Measurements from ENCODE around the gene USP9X. TPM values are rescaled to one million over a fixed set of nuclear protein-coding genes. Genes with fewer than 3 reads are reported as not detected.
A peak's percentile ranks its signal among the peaks of the same experiment; 100 is the strongest.

USP9X gene
- total RNA-seq, 1 donor from 2014 or later = 75.3 TPM

DNA sequence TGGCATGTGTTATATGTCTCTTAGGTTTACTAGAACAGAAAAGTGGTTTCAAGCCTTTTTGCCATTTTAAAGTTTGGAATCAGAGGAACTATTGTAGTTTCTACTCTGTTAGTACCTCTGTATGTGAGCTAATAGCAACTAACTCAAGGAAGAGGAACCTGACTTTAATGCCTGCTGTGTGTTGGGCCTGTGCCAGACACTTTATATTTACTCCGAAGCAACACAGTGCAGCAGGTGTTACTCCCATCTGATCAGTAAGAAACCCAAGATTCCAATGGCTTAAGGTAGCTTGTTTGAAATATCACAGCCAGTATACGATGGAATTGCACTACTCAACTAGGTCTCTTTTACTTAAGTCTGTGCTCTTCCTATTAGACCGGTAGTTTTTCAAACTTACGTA, 79.2 kb downstream of the USP9X start:
- peak overlapping the region; percentile 24 for H3K27ac Mint-ChIP-seq
- H3K27me3 Mint-ChIP-seq = no peaks in the 10 kb centered on the region
- TF ChIP-seq, protein P1, sequence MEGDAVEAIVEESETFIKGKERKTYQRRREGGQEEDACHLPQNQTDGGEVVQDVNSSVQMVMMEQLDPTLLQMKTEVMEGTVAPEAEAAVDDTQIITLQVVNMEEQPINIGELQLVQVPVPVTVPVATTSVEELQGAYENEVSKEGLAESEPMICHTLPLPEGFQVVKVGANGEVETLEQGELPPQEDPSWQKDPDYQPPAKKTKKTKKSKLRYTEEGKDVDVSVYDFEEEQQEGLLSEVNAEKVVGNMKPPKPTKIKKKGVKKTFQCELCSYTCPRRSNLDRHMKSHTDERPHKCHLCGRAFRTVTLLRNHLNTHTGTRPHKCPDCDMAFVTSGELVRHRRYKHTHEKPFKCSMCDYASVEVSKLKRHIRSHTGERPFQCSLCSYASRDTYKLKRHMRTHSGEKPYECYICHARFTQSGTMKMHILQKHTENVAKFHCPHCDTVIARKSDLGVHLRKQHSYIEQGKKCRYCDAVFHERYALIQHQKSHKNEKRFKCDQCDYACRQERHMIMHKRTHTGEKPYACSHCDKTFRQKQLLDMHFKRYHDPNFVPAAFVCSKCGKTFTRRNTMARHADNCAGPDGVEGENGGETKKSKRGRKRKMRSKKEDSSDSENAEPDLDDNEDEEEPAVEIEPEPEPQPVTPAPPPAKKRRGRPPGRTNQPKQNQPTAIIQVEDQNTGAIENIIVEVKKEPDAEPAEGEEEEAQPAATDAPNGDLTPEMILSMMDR (IDR thresholded peaks at IDR 0.05; ENCODE audit: unreplicated experiment) = no peak
- H3K9me3 Mint-ChIP-seq (ENCODE audit: low read depth) = peaks cover 3% of the 10 kb centered on the region
- no peak for DNase-seq (ENCODE audit: low spot score, unreplicated experiment)
- peaks cover 3% of the 10 kb centered on the region for H3K4me1 Mint-ChIP-seq (ENCODE audit: low read depth)
- H3K4me3 Mint-ChIP-seq (ENCODE audit: low read depth) = no peak overlapping the region
- H3K36me3 Mint-ChIP-seq (ENCODE audit: insufficient read depth) = peaks cover 16% of the 10 kb centered on the region

DNA sequence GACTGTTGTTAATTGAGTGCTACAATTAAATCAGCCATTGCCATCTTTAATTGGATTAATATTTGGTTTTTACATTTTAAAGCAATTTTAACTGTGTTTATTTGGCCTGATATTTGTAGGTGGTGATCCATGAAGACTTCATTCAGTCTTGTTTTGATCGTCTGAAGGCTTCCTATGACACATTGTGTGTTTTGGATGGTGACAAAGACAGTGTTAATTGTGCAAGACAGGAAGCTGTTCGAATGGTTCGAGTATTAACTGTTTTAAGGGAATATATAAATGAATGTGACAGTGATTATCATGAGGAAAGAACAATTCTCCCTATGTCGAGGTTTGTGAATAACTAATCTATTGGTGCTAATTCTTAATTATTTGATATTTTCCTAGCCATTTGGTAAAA, 82.6 kb downstream of the USP9X start:
- TF ChIP-seq, protein P1 (IDR thresholded peaks at IDR 0.05; ENCODE audit: unreplicated experiment) = no peak
- DNase-seq (ENCODE audit: low spot score, unreplicated experiment) = no peak
- H3K36me3 Mint-ChIP-seq (ENCODE audit: insufficient read depth) = peaks cover 11% of the 10 kb centered on the region
- H3K27me3 Mint-ChIP-seq = no peaks in the 10 kb centered on the region
- H3K27ac Mint-ChIP-seq = no peak overlapping the region
- H3K4me1 Mint-ChIP-seq (ENCODE audit: low read depth) = no peaks in the 10 kb centered on the region
- H3K9me3 Mint-ChIP-seq (ENCODE audit: low read depth) = peaks cover 3% of the 10 kb centered on the region
- H3K4me3 Mint-ChIP-seq (ENCODE audit: low read depth) = no peak overlapping the region

DNA sequence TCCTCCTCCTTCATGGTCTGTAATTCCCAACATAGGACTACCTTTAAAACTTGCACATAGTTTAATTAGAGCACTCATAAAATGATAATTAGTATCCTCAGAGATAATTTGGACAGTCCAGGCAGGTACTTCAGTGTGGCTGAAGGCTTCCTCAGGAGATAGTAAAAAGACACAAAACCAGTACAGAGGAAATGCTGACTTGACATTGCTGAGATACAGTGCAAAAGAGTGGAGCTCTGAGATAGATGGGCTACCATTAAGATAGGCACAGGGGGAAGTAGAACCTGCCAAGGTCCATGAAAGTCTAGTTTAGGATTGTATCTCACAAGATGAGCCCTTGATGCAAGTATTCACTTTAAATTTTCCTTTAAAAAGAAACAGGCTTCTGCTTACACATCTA, 91.0 kb downstream of the USP9X start:
- peaks cover 10% of the 10 kb centered on the region for H3K36me3 Mint-ChIP-seq (ENCODE audit: insufficient read depth)
- no peak overlapping the region for H3K27ac Mint-ChIP-seq
- H3K9me3 Mint-ChIP-seq (ENCODE audit: low read depth) = peaks cover 13% of the 10 kb centered on the region
- peaks cover 3% of the 10 kb centered on the region for H3K4me1 Mint-ChIP-seq (ENCODE audit: low read depth)
- no peaks in the 10 kb centered on the region for H3K27me3 Mint-ChIP-seq
- DNase-seq (ENCODE audit: low spot score, unreplicated experiment) = no peak
- no peak overlapping the region for H3K4me3 Mint-ChIP-seq (ENCODE audit: low read depth)
- TF ChIP-seq, protein P1 (IDR thresholded peaks at IDR 0.05; ENCODE audit: unreplicated experiment) = no peak

DNA sequence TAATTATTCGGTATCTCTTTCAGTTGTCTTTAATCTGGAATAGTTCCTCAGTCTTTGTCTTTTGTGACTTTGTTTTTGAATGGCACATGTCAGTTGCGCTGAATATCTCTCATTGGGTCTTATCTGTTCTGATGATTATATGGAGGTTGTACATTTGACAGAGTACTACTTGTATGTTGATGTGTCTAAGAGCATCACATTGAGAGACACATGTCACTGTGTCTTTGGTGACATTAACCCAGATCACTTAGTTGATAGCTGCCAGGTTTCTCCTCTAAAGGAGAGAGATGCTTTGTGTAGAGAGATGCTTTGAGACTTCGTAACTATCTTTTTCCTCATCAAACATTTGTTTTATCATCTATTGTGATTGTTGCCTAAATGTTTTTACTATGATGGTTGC, 92.1 kb downstream of the USP9X start:
- H3K9me3 Mint-ChIP-seq (ENCODE audit: low read depth) = peaks cover 13% of the 10 kb centered on the region
- DNase-seq (ENCODE audit: low spot score, unreplicated experiment) = no peak
- no peak overlapping the region for H3K4me3 Mint-ChIP-seq (ENCODE audit: low read depth)
- H3K4me1 Mint-ChIP-seq (ENCODE audit: low read depth) = peaks cover 3% of the 10 kb centered on the region
- H3K27ac Mint-ChIP-seq = no peak overlapping the region
- H3K36me3 Mint-ChIP-seq (ENCODE audit: insufficient read depth) = peaks cover 11% of the 10 kb centered on the region
- TF ChIP-seq, protein P1 (IDR thresholded peaks at IDR 0.05; ENCODE audit: unreplicated experiment) = no peak
- H3K27me3 Mint-ChIP-seq = no peaks in the 10 kb centered on the region

DNA sequence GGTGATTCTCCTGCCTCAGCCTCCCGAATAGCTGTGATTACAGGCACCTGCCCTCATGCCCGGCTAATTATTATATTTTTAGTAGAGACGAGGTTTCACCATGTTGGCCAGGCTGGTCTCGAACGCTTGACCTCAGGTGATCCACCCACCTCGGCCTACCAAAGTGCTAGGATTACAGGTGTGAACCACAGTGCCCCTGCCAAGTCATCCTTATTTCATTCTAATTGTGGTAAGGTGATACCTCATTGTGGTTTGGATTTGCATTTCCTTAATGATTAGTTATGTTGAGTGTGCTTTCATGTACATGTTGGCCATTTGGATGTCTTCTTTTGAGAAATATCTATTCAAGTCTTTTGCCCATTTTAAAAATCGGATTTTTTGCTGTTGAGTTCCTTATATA, 93.0 kb downstream of the USP9X start:
- TF ChIP-seq, protein P1 (IDR thresholded peaks at IDR 0.05; ENCODE audit: unreplicated experiment) = no peak
- Mint-ChIP-seq H3K36me3 (ENCODE audit: insufficient read depth) (peaks cover 12% of the 10 kb centered on the region), H3K9me3 (ENCODE audit: low read depth) (peaks cover 10% of the 10 kb centered on the region), H3K27ac (peak overlapping the region; percentile 35), H3K4me3 (ENCODE audit: low read depth) (no peak overlapping the region), H3K27me3 (no peaks in the 10 kb centered on the region), H3K4me1 (ENCODE audit: low read depth) (peaks cover 3% of the 10 kb centered on the region)
- DNase-seq (ENCODE audit: low spot score, unreplicated experiment) = no peak
